SU-DHL-6 (cell line): ENCODE results near the gene PHF21B.

Experiments
- EZH2phosphoT487 ChIP-seq: fragments of 200-600 bp; sonication (generic), shearing (Covaris generic); conservative IDR thresholded peaks from 2 replicates; pipeline ENCODE4 v1.6.1; 2018; ENCODE audit warnings: mild to moderate bottlenecking, antibody characterized with exemption, low read length, moderate library complexity, mixed read lengths
- TF ChIP-seq, protein P1 (sequence below): fragments of 200-600 bp; sonication (generic); IDR thresholded peaks from one replicate; pipeline ENCODE4 v1.5.1; 2017; ENCODE audit warnings: antibody characterized with exemption, mild to moderate bottlenecking, low read length, moderate library complexity; ENCODE audit not compliant: insufficient read depth, poor library complexity, severe bottlenecking

DNA sequence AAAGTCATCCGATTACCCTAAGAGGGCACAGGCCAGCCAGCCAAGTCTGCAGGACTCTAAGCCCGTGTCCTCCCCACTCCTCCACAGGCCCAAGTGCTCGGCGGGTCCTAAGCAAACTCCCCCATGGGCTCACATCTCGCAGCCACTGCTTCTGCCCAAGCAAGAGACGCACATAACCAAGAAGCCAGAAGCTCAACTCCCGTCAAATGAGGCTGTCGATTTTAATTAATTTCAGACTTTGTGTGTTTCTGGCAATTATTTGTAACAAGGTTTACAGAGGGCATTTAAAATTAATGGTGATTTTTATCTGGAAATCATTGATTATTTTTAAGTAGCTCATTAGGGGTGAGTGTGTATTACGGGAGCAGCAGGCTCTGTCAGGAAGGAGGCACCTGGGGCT lies 27.4 kb downstream of the PHF21B start:
- TF ChIP-seq, protein P1, sequence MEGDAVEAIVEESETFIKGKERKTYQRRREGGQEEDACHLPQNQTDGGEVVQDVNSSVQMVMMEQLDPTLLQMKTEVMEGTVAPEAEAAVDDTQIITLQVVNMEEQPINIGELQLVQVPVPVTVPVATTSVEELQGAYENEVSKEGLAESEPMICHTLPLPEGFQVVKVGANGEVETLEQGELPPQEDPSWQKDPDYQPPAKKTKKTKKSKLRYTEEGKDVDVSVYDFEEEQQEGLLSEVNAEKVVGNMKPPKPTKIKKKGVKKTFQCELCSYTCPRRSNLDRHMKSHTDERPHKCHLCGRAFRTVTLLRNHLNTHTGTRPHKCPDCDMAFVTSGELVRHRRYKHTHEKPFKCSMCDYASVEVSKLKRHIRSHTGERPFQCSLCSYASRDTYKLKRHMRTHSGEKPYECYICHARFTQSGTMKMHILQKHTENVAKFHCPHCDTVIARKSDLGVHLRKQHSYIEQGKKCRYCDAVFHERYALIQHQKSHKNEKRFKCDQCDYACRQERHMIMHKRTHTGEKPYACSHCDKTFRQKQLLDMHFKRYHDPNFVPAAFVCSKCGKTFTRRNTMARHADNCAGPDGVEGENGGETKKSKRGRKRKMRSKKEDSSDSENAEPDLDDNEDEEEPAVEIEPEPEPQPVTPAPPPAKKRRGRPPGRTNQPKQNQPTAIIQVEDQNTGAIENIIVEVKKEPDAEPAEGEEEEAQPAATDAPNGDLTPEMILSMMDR: no peak
- TF ChIP-seq EZH2phosphoT487: no peak
